SU-DHL-6 (cell line): ENCODE data around the gene PDE8B.

ENCODE experiments used
- H2AFZ ChIP-seq: fragments of 200-600 bp; sonication (generic); 2 replicates; pipeline ENCODE4 v1.6.1; 2014; ENCODE audit warnings: low read depth, mild to moderate bottlenecking, moderate library complexity, mixed read lengths, antibody characterized with exemption, low read length; ENCODE audit not compliant: severe bottlenecking
- H3F3A ChIP-seq: fragments of 200-600 bp; shearing (Covaris generic); 2 replicates; pipeline ENCODE4 v1.6.0; 2016; ENCODE audit warnings: antibody characterized with exemption, mild to moderate bottlenecking; ENCODE audit not compliant: insufficient read depth
- H3K27ac ChIP-seq: fragments of 200-600 bp; sonication (generic); 2 replicates; pipeline ENCODE4 v1.5.1; 2016; ENCODE audit warnings: low read depth, mild to moderate bottlenecking, low read length, moderate library complexity, mixed read lengths
- H3K27me3 ChIP-seq: fragments of 200-600 bp; sonication (generic), shearing (Covaris generic); 2 replicates; pipeline ENCODE4 v1.6.0; 2014; ENCODE audit warnings: mild to moderate bottlenecking, low read length
- H3K36me3 ChIP-seq: fragments of 200-600 bp; sonication (generic); 2 replicates; pipeline ENCODE4 v1.6.1; 2014; ENCODE audit warnings: mild to moderate bottlenecking, low read length, mixed read lengths
- H3K4me2 ChIP-seq: fragments of 300-600, 200-600 bp; shearing (Covaris generic), sonication (generic); 2 replicates; pipeline ENCODE4 v1.6.0; 2014; ENCODE audit warnings: low read length, low read depth, mild to moderate bottlenecking; ENCODE audit not compliant: poor library complexity, severe bottlenecking
- H3K4me3 ChIP-seq: fragments of 200-600 bp; sonication (generic); 2 replicates; pipeline ENCODE4 v1.5.1; 2014; ENCODE audit warnings: antibody characterized with exemption, low read length, mild to moderate bottlenecking, mixed read lengths; ENCODE audit not compliant: insufficient read depth, poor library complexity, severe bottlenecking
- H3K79me2 ChIP-seq: fragments of 200-600 bp; sonication (generic); 2 replicates; pipeline ENCODE4 v1.6.1; 2014; ENCODE audit warnings: mild to moderate bottlenecking, low read length, moderate library complexity; ENCODE audit not compliant: insufficient read depth
- H3K9ac ChIP-seq: fragments of 200-600 bp; sonication (generic); 2 replicates; pipeline ENCODE4 v1.7.0; 2014; ENCODE audit warnings: mild to moderate bottlenecking, low read length
- H3K9me2 ChIP-seq: fragments of 200-600 bp; sonication (generic); replicated peaks from 2 replicates; pipeline ENCODE4 v1.6.1; 2014; ENCODE audit warnings: low read length; ENCODE audit not compliant: insufficient read depth
- H3K9me3 ChIP-seq: fragments of 200-600 bp; sonication (generic); 2 replicates; pipeline ENCODE4 v1.6.1; 2014; ENCODE audit warnings: low read length, mixed read lengths; ENCODE audit not compliant: insufficient read depth
- H4K20me1 ChIP-seq: fragments of 200-600 bp; sonication (generic); 2 replicates; pipeline ENCODE4 v1.6.1; 2014; ENCODE audit warnings: low read depth, mild to moderate bottlenecking, antibody characterized with exemption, low read length, moderate library complexity, mixed read lengths
- EZH2phosphoT487 ChIP-seq: fragments of 200-600 bp; sonication (generic), shearing (Covaris generic); conservative IDR thresholded peaks from 2 replicates; pipeline ENCODE4 v1.6.1; 2018; ENCODE audit warnings: mild to moderate bottlenecking, antibody characterized with exemption, low read length, moderate library complexity, mixed read lengths
- TF ChIP-seq, protein P1 (sequence below): fragments of 200-600 bp; sonication (generic); IDR thresholded peaks from one replicate; pipeline ENCODE4 v1.5.1; 2017; ENCODE audit warnings: antibody characterized with exemption, mild to moderate bottlenecking, low read length, moderate library complexity; ENCODE audit not compliant: insufficient read depth, poor library complexity, severe bottlenecking

Gene PDE8B

DNA sequence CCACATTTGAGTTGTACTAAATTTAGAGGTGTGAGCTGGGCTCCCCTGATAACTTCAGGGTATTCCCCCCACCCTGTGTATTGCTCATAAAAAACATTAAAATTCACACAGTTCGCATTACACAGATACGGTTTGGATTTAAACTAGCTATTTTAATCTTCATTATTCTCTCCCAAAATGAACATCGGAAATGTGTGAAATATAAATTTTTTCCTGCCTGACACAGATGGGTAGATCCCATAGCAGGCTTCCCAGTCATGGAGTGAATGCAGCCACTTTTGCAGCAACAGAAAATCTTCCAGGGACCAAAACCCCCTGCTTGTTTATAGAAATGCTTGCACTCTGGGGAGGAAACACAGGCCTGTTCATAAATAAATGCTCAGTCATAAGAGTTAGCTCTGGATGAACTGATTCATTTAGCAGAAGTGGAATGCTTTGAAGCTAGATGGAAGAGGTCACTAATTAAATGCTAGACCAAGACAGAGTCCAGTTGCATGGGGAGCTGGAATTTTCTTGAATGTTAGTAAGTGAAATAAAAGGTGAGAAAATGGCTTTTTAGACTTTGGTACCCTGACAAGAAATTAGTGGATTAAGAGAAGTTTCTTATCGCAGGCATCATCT lies 115.6 kb downstream of the PDE8B start:
- Histone ChIP-seq H3K4me2 (no peak overlapping the region), H3K9me2 (no peaks in the 10 kb centered on the region), H3K27ac (no peak overlapping the region), H2AFZ (no peak overlapping the region), H4K20me1 (no peaks in the 10 kb centered on the region), H3K9ac (no peak overlapping the region), H3K27me3 (no peaks in the 10 kb centered on the region), H3F3A (no peaks in the 10 kb centered on the region), H3K79me2 (no peaks in the 10 kb centered on the region), H3K4me3 (no peak overlapping the region), H3K9me3 (no peaks in the 10 kb centered on the region), H3K36me3 (no peaks in the 10 kb centered on the region)
- TF ChIP-seq EZH2phosphoT487: no peak
- TF ChIP-seq, protein P1, sequence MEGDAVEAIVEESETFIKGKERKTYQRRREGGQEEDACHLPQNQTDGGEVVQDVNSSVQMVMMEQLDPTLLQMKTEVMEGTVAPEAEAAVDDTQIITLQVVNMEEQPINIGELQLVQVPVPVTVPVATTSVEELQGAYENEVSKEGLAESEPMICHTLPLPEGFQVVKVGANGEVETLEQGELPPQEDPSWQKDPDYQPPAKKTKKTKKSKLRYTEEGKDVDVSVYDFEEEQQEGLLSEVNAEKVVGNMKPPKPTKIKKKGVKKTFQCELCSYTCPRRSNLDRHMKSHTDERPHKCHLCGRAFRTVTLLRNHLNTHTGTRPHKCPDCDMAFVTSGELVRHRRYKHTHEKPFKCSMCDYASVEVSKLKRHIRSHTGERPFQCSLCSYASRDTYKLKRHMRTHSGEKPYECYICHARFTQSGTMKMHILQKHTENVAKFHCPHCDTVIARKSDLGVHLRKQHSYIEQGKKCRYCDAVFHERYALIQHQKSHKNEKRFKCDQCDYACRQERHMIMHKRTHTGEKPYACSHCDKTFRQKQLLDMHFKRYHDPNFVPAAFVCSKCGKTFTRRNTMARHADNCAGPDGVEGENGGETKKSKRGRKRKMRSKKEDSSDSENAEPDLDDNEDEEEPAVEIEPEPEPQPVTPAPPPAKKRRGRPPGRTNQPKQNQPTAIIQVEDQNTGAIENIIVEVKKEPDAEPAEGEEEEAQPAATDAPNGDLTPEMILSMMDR: no peak

DNA sequence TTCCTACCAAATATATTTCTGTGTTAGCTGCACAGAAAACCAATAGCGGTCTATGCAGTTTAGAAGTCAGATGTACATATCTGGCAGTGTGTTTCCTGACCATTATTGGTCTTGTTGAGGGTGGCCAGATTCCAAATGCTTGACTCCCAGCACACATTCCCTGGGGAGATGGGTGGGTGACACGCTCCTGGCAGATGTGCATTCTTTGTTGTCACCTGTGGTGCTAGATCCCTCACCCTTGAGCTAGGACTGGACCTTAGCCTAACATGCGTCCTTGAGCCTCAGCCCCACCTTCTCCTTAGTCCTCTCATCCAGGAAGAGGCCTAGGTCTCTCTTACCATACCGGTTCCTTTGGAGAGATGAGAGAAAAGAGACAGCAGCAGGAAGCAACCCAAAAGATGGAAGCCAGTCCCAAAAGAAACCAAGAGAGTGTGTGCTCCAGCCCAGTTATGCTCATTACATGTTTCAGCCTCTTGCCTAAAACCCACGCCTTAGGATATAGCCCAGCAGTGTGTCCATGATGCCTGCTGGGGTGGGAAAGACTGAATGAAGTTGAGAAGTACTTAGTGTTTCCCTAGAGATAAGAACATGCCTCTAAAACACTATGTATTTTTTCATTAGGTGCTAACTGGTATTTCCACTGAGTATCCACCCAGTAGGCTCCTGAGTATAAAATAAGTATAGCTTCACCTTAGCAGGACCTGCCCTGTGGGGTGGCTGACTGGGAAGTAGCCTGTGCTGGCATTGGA lies 116.7 kb downstream of the PDE8B start:
- TF ChIP-seq, protein P1: no peak
- no peak for TF ChIP-seq EZH2phosphoT487
- no peaks in the 10 kb centered on the region for H3K79me2 ChIP-seq

DNA sequence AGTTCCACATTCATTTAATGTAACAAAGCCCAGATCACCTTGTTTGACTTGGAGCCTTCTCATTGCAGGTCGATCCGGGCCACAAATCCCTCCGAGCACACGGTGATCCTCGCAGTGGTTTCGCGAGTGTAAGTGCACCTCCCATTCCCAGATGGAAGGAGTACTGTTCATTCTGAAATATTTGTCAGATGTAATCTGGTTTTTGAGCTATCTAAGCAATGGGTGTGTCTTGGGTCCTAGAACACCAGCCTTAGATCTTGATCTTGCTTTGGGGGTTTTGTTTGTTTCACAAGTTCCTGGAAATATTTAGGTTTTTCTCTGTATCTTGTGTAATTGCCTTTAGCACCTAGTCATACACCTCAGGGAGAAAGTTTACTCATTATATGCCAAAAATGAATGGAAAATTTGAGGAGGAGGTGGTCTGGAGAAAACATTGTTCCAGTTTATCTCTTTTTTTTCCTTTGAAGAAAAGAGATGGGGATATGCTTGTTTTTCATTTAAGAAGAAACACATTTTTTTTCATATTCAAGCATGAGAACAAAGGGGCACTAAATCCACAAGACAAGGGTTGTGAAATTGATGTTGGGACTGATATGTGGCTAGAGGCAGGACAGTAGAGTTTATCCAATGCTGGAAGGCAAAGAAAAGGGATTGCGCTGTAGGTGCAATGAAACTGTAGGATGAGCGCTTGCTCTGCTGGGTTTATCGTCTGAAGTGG lies 118.6 kb downstream of the PDE8B start:
- Histone ChIP-seq H3K4me2 (no peak overlapping the region), H3K9ac (no peak overlapping the region), H3K4me3 (no peak overlapping the region), H3K9me2 (no peaks in the 10 kb centered on the region), H3F3A (no peaks in the 10 kb centered on the region), H4K20me1 (no peaks in the 10 kb centered on the region), H3K9me3 (no peaks in the 10 kb centered on the region), H3K27ac (no peak overlapping the region), H3K27me3 (no peaks in the 10 kb centered on the region), H3K79me2 (no peaks in the 10 kb centered on the region), H3K36me3 (no peaks in the 10 kb centered on the region), H2AFZ (no peak overlapping the region)
- no peak for TF ChIP-seq EZH2phosphoT487
- TF ChIP-seq, protein P1: no peak

More for the DNA sequence above, 116.7 kb downstream of the PDE8B start:
- no peaks in the 10 kb centered on the region for H3K9me3 ChIP-seq
- H3K4me2 ChIP-seq: no peak overlapping the region
- no peaks in the 10 kb centered on the region for H3K27me3 ChIP-seq
- H3F3A ChIP-seq: no peaks in the 10 kb centered on the region
- H3K36me3 ChIP-seq: no peaks in the 10 kb centered on the region
- H3K9me2 ChIP-seq: no peaks in the 10 kb centered on the region
- no peak overlapping the region for H2AFZ ChIP-seq
- H3K9ac ChIP-seq: no peak overlapping the region
- H4K20me1 ChIP-seq: no peaks in the 10 kb centered on the region
- no peak overlapping the region for H3K4me3 ChIP-seq
- no peak overlapping the region for H3K27ac ChIP-seq
